Measurements from ENCODE around the gene DACH1. TPM values are rescaled to one million over a fixed set of nuclear protein-coding genes. Genes with fewer than 3 reads are reported as not detected.
"Not testable (repeated sequence)": the region's sequence is repeated elsewhere in the genome, so short reads cannot be mapped to it uniquely, and the experiment has no call there.

The DACH1 gene
- total and polyA plus RNA-seq, 11 donors, result 1.2 to 3.8 (median 2.1) TPM

- WGBS, 4 donors, result 95 to 97% (median 96%) methylated on average over 3 of the region's 3 CpGs
Observed at GRCh38 chr13:71842003-71842402, 25.0 kb downstream of the DACH1 start.

GRCh38 chr13:71838842-71839241, 28.2 kb downstream of the DACH1 start:
- no peak for DNase-seq
- Histone ChIP-seq H3K4me1 (peaks cover 0 to 6% (median 0%) of the 10 kb centered on the region in 12 donors), H3K27me3 (no peaks in the 10 kb centered on the region), H3K9me3 (peaks cover 0 to 7% (median 0%) of the 10 kb centered on the region in 12 donors), H3K4me3 (no peak overlapping the region), H3K27ac (no peak overlapping the region), H3K36me3 (no peaks in the 10 kb centered on the region)
- intact Hi-C loops (cut with DNase I), result no loop called here
- no peak for TF ChIP-seq CTCF (IDR thresholded peaks at IDR 0.05)
- no peak for TF ChIP-seq POLR2A (IDR thresholded peaks at IDR 0.05)
- no peak for ATAC-seq
- WGBS, 4 donors, result 83 to 93% (median 85%) methylated on average over 2 of the region's 2 CpGs

More at GRCh38 chr13:71842003-71842402, 25.0 kb downstream of the DACH1 start:
- no peaks in the 10 kb centered on the region for H3K4me1 ChIP-seq
- H3K4me3 ChIP-seq, result no peak overlapping the region
- intact Hi-C loops (cut with DNase I), result no loop called here
- H3K9me3 ChIP-seq, result peaks cover 0 to 7% (median 0%) of the 10 kb centered on the region in 12 donors
- ATAC-seq, result no peak
- no peaks in the 10 kb centered on the region for H3K27me3 ChIP-seq
- no peak overlapping the region for H3K27ac ChIP-seq
- no peak for DNase-seq
- H3K36me3 ChIP-seq, result no peaks in the 10 kb centered on the region
- TF ChIP-seq CTCF (IDR thresholded peaks at IDR 0.05), result no peak
- TF ChIP-seq POLR2A (IDR thresholded peaks at IDR 0.05), result no peak

GRCh38 chr13:71837582-71837981, 29.4 kb downstream of the DACH1 start:
- H3K4me3 ChIP-seq; H3K27ac ChIP-seq; ATAC-seq; H3K36me3 ChIP-seq; H3K4me1 ChIP-seq; H3K9me3 ChIP-seq; H3K27me3 ChIP-seq; intact Hi-C loops (cut with DNase I); DNase-seq: not testable (repeated sequence)
- 94 to 99% (median 95%) methylated on average over 3 to 5 of the region's 5 CpGs for WGBS, 4 donors

- ATAC-seq, result no peak
- 45 to 68% (median 64%) methylated on average over 3 of the region's 3 CpGs for WGBS, 4 donors
- TF ChIP-seq CTCF (IDR thresholded peaks at IDR 0.05) (no peak), POLR2A (IDR thresholded peaks at IDR 0.05) (no peak)
- no peak for DNase-seq
- peaks cover 0 to 7% (median 0%) of the 10 kb centered on the region in 12 donors for H3K4me1 ChIP-seq
- H3K27ac ChIP-seq, result no peak overlapping the region
- no peak overlapping the region for H3K4me3 ChIP-seq
- H3K9me3 ChIP-seq, result no peaks in the 10 kb centered on the region
- H3K36me3 ChIP-seq, result no peaks in the 10 kb centered on the region
- H3K27me3 ChIP-seq, result no peaks in the 10 kb centered on the region
- intact Hi-C loops (cut with DNase I), result no loop called here
Observed at GRCh38 chr13:71831716-71832115, 35.3 kb downstream of the DACH1 start.

- Histone ChIP-seq H3K36me3 (no peaks in the 10 kb centered on the region), H3K27me3 (no peaks in the 10 kb centered on the region), H3K27ac (no peak overlapping the region), H3K4me1 (peaks cover 0 to 7% (median 0%) of the 10 kb centered on the region in 12 donors), H3K9me3 (peaks cover 0 to 2% (median 0%) of the 10 kb centered on the region in 12 donors), H3K4me3 (no peak overlapping the region)
- 75 to 87% (median 78%) methylated on average over 2 of the region's 2 CpGs for WGBS, 4 donors
- TF ChIP-seq CTCF (IDR thresholded peaks at IDR 0.05) (no peak), POLR2A (IDR thresholded peaks at IDR 0.05) (no peak)
- intact Hi-C loops (cut with DNase I), result no loop called here
- no peak for DNase-seq
- ATAC-seq, result no peak
Observed at GRCh38 chr13:71830736-71831135, 36.3 kb downstream of the DACH1 start.
